ENCODE measurements around the gene CUL7. TPM values are rescaled to one million over a fixed set of nuclear protein-coding genes. Genes with fewer than 3 reads are reported as not detected.
A peak's percentile ranks its signal among the peaks of the same experiment; 100 is the strongest.

CUL7 gene
- total RNA-seq, 1 donor from 2014 or later = 7.0 TPM

GRCh38 chr6:43024436-43024835 is 29.2 kb downstream of the CUL7 start:
- H3K9me3 ChIP-seq (replicated peaks) = no peaks in the 10 kb centered on the region
- no peak for DNase-seq
- no peak overlapping the region for H3K4me3 ChIP-seq
- no peak overlapping the region for H3K27ac ChIP-seq (replicated peaks)
- H3K36me3 ChIP-seq = peaks cover 66% of the 10 kb centered on the region
- intact Hi-C loops (cut with micrococcal nuclease) = no loop called here
- no peaks in the 10 kb centered on the region for H3K27me3 ChIP-seq (ENCODE audit: low read depth)
- H3K4me1 ChIP-seq = peaks cover 40% of the 10 kb centered on the region
- TF ChIP-seq, protein P1, sequence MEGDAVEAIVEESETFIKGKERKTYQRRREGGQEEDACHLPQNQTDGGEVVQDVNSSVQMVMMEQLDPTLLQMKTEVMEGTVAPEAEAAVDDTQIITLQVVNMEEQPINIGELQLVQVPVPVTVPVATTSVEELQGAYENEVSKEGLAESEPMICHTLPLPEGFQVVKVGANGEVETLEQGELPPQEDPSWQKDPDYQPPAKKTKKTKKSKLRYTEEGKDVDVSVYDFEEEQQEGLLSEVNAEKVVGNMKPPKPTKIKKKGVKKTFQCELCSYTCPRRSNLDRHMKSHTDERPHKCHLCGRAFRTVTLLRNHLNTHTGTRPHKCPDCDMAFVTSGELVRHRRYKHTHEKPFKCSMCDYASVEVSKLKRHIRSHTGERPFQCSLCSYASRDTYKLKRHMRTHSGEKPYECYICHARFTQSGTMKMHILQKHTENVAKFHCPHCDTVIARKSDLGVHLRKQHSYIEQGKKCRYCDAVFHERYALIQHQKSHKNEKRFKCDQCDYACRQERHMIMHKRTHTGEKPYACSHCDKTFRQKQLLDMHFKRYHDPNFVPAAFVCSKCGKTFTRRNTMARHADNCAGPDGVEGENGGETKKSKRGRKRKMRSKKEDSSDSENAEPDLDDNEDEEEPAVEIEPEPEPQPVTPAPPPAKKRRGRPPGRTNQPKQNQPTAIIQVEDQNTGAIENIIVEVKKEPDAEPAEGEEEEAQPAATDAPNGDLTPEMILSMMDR (IDR thresholded peaks at IDR 0.05; ENCODE audit: borderline replicate concordance) = no peak

DNA sequence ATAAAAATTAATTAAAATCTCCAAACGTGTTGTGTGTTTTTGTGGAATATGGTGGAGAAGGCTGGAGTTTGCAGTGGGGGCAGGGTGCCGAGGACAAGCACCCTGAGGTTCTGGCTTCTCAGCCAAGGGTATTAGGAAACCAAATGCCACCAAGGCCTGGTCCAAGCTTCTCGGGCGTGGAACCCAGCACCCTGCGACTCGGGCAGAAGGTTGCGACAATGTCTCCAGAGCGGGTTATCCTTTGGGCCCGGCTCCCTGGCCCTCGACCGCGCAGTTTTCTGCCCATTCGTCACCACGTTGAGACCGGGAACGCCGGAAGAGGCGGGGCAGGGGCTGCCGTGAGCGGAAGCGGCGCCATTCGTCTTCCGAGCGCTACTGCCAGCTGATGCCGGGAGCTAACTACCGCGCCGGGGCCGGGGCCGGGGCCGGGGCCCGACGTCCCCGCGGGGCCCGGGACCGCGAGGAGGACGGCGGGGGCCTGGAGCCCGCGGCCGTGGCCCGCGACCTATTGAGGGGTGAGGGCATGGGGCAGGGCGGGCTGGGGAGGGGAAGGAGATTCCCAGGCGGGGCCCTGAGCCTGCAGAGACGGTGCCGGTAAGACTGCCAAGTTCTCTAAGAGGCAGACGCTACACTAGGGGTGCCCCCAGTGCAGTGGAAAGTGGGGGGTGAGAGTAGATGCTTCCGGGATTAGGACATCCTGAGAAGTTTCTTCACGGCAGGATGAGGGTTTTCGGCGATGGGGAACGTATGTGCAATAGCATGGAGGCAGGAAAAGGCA is 32.2 kb downstream of the CUL7 start, which contains the start of gene RRP36:
RRP36 (plus strand) TSS at position 354 of the 778 bp plus-strand sequence; CDS start at position 386, 32 bp downstream.
- H3K9me3 ChIP-seq (replicated peaks) = no peaks in the 10 kb centered on the region
- TF ChIP-seq, protein P1 (IDR thresholded peaks at IDR 0.05; ENCODE audit: borderline replicate concordance) = no peak
- peak within 1 kb of the TSS; percentile 96 for H3K4me3 ChIP-seq
- no peaks in the 10 kb centered on the region for H3K27me3 ChIP-seq (ENCODE audit: low read depth)
- H3K36me3 ChIP-seq = peaks cover 61% of the 10 kb centered on the region
- intact Hi-C loops (cut with micrococcal nuclease) = no loop called here
- peak within 1 kb of the TSS; percentile 88 for H3K27ac ChIP-seq (replicated peaks)
- peak; percentile 81 for DNase-seq
- H3K4me1 ChIP-seq = peaks cover 61% of the 10 kb centered on the region

GRCh38 chr6:43020847-43021246 is 32.8 kb downstream of the CUL7 start:
- no peaks in the 10 kb centered on the region for H3K27me3 ChIP-seq (ENCODE audit: low read depth)
- H3K9me3 ChIP-seq (replicated peaks) = no peaks in the 10 kb centered on the region
- peaks cover 67% of the 10 kb centered on the region for H3K4me1 ChIP-seq
- intact Hi-C loops (cut with micrococcal nuclease) = no loop called here
- peak overlapping the region; percentile 96 for H3K4me3 ChIP-seq
- H3K36me3 ChIP-seq = peaks cover 55% of the 10 kb centered on the region
- H3K27ac ChIP-seq (replicated peaks) = peak overlapping the region; percentile 88
- DNase-seq = no peak
- TF ChIP-seq, protein P1 (IDR thresholded peaks at IDR 0.05; ENCODE audit: borderline replicate concordance) = no peak

DNA sequence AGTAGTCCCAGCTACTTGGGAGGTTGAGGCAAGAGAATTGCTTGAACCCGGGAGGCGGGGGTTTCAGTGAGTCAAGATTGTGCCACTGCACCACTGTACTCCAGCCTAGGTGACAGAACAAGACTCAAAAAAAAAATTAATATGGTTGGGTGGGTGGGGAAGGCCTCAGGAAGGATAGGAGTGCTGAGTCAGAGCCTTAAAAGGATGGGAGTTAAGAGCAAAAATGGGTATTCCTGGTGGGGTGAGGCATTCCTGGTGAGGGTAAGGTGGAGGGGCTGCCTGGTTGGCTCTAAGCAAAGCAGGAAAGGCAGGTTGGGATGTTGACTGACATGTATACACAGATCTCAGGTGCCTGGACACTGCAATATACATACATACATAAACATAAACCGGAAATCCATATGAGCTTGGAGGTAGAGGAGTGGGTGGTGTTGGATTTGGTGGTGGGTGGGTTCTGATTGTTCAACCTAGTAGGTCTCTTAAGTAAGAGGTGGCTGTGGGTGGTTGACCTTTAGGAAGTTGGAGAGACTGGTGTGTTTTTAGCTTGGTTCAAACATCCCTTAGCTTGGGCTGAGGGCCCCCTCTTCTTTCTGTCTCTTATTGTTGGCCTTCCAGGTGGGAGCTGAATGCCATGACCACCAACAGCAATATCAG is 33.5 kb downstream of the CUL7 start:
- intact Hi-C loops (cut with micrococcal nuclease) = no loop called here
- DNase-seq = no peak
- H3K27me3 ChIP-seq (ENCODE audit: low read depth) = no peaks in the 10 kb centered on the region
- H3K27ac ChIP-seq (replicated peaks) = peak overlapping the region; percentile 88
- TF ChIP-seq, protein P1 (IDR thresholded peaks at IDR 0.05; ENCODE audit: borderline replicate concordance) = no peak
- peaks cover 74% of the 10 kb centered on the region for H3K4me1 ChIP-seq
- no peak overlapping the region for H3K4me3 ChIP-seq
- peaks cover 49% of the 10 kb centered on the region for H3K36me3 ChIP-seq
- no peaks in the 10 kb centered on the region for H3K9me3 ChIP-seq (replicated peaks)

DNA sequence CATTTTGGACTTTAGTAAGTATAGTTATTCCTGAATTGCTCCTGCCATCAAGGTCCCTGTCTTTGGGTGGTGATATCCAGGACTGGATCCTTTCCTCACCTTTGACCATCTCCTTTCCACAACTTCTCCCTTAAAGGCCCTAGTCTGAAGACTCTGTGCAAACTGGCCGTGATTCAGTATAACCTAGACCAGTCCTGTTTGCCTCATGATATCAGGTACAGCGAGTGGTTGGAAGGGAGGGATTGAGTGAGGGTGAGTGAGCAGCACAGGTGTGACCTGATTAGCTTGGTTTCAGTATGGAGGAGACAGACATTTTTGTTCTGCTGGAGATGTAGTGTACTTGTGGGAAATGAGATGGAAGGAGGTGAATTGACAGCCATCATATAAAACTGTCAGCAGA is 34.5 kb downstream of the CUL7 start:
- no peak for DNase-seq
- no peak overlapping the region for H3K27ac ChIP-seq (replicated peaks)
- no peak overlapping the region for H3K4me3 ChIP-seq
- no peaks in the 10 kb centered on the region for H3K9me3 ChIP-seq (replicated peaks)
- TF ChIP-seq, protein P1 (IDR thresholded peaks at IDR 0.05; ENCODE audit: borderline replicate concordance) = no peak
- H3K27me3 ChIP-seq (ENCODE audit: low read depth) = no peaks in the 10 kb centered on the region
- intact Hi-C loops (cut with micrococcal nuclease) = no loop called here
- peaks cover 38% of the 10 kb centered on the region for H3K36me3 ChIP-seq
- peaks cover 80% of the 10 kb centered on the region for H3K4me1 ChIP-seq
